Mesendoderm (in vitro differentiated cells): ENCODE results near the gene STARD3.

Experiments
- DNase-seq: peaks from one replicate; pipeline ENCODE4 v3.0.0; 2013
- H2AK5ac ChIP-seq: 2 replicates; pipeline ENCODE4 v1.6.1; 2013; ENCODE audit warnings: low read length, inconsistent platforms
- H2BK120ac ChIP-seq: 2 replicates; pipeline ENCODE4 v1.6.1; 2013; ENCODE audit warnings: low read depth, mild to moderate bottlenecking, low read length, moderate library complexity, mixed read lengths
- H2BK15ac ChIP-seq: replicated peaks from 2 replicates; pipeline ENCODE4 v1.6.1; 2013; ENCODE audit warnings: low read depth, mild to moderate bottlenecking, moderate library complexity
- H2BK5ac ChIP-seq: 2 replicates; pipeline ENCODE4 v1.6.1; 2013; ENCODE audit warnings: low read length, inconsistent platforms
- H3K18ac ChIP-seq: 2 replicates; pipeline ENCODE4 v1.6.1; 2013; ENCODE audit warnings: mild to moderate bottlenecking, low read length, mixed read lengths
- H3K23ac ChIP-seq: one replicate; pipeline ENCODE4 v1.6.1; 2013; ENCODE audit warnings: low read length
- H3K27ac ChIP-seq: 2 replicates; pipeline ENCODE4 v1.5.1; 2013; ENCODE audit warnings: low read depth, mild to moderate bottlenecking, inconsistent platforms, low read length, moderate library complexity
- H3K27me3 ChIP-seq: 2 replicates; pipeline ENCODE4 v1.6.1; 2013; ENCODE audit warnings: low read length, control low read depth, mild to moderate bottlenecking, inconsistent platforms; ENCODE audit not compliant: insufficient read depth, poor library complexity
- H3K36me3 ChIP-seq: 2 replicates; pipeline ENCODE4 v1.6.1; 2013; ENCODE audit warnings: low read length, inconsistent platforms; ENCODE audit not compliant: control insufficient read depth, insufficient read depth
- H3K4ac ChIP-seq: one replicate; pipeline ENCODE4 v1.6.1; 2013; ENCODE audit warnings: low read depth, mild to moderate bottlenecking, low read length, moderate library complexity
- H3K4me1 ChIP-seq: 2 replicates; pipeline ENCODE4 v1.6.1; 2013; ENCODE audit warnings: low read depth, low read length, inconsistent platforms; ENCODE audit not compliant: control insufficient read depth
- H3K4me2 ChIP-seq: 2 replicates; pipeline ENCODE4 v1.6.1; 2013; ENCODE audit warnings: low read length
- H3K4me3 ChIP-seq: 2 replicates; pipeline ENCODE4 v1.5.1; 2013; ENCODE audit warnings: mild to moderate bottlenecking, low read length
- H3K56ac ChIP-seq: one replicate; pipeline ENCODE4 v1.6.1; 2013; ENCODE audit warnings: low read length
- H3K79me1 ChIP-seq: 2 replicates; pipeline ENCODE4 v1.6.1; 2013; ENCODE audit warnings: low read length, inconsistent platforms
- H3K79me2 ChIP-seq: 2 replicates; pipeline ENCODE4 v1.6.1; 2013; ENCODE audit warnings: mild to moderate bottlenecking, low read length; ENCODE audit not compliant: control insufficient read depth, insufficient read depth
- H3K9ac ChIP-seq: 2 replicates; pipeline ENCODE4 v1.6.1; 2013; ENCODE audit warnings: low read length, inconsistent platforms
- H4K5ac ChIP-seq: one replicate; pipeline ENCODE4 v1.6.1; 2013; ENCODE audit warnings: low read length
- H4K8ac ChIP-seq: one replicate; pipeline ENCODE4 v1.6.1; 2013; ENCODE audit warnings: low read depth, mild to moderate bottlenecking, control low read depth, low read length, moderate library complexity
- WGBS: extraction: QIAGEN DNeasy Blood & Tissue Kit; methylation state at CpG from one replicate; pipeline ENCODE4 v1.1.7; 2013; ENCODE audit warnings: low lambda C conversion rate, missing lambda C conversion rate; ENCODE audit not compliant: insufficient coverage; ENCODE audit errors: extremely low coverage; 5-methylcytosine and 5-hydroxymethylcytosine counted together

The STARD3 gene

DNA sequence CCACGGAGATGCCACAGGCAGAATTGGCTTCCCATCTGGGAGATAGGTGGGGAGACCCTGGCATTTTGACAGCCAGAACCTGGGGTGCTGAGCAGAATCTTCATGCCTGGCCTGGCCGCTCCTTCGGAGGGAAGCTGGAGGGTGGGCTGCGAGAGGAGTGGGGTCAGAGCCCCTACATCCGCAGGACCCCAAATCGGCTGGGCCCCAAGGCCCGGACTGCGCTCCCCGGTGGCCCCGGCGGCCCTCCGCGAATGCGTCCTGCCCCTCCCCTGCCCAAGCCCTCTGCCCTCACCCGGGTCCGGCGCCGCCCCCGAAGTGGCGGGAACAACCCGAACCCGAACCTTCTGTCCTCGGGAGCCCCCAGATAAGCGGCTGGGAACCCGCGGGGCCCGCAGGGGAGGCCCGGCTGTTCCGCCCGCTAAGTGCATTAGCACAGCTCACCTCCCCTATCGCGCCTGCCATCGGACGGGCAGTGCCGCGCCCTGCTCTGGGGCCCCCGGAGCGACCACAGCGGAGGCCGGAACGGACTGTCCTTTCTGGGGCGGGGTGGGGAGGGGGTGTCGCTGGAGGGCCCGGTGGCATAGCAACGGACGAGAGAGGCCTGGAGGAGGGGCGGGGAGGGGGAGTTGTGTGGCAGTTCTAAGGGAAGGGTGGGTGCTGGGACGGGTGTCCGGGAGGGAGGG lies 30.5 kb downstream of the STARD3 start:
- Histone ChIP-seq H3K4me3 (no peak overlapping the region), H4K5ac (no peak overlapping the region), H2BK5ac (no peak overlapping the region), H2BK120ac (no peak overlapping the region), H4K8ac (no peak overlapping the region), H2AK5ac (no peak overlapping the region), H3K27ac (no peak overlapping the region), H3K18ac (no peak overlapping the region), H2BK15ac (no peak overlapping the region), H3K56ac (peak overlapping the region; percentile 64), H3K23ac (no peak overlapping the region), H3K9ac (peak overlapping the region; percentile 40), H3K79me2 (no peaks in the 10 kb centered on the region), H3K4me2 (peak overlapping the region; percentile 42), H3K4ac (no peak overlapping the region), H3K4me1 (peaks cover 2% of the 10 kb centered on the region), H3K79me1 (no peaks in the 10 kb centered on the region), H3K27me3 (peaks cover 2% of the 10 kb centered on the region), H3K36me3 (no peaks in the 10 kb centered on the region)
- WGBS = no CpG with 5 or more reads among the region's 49 CpGs
- no peak for DNase-seq

DNA sequence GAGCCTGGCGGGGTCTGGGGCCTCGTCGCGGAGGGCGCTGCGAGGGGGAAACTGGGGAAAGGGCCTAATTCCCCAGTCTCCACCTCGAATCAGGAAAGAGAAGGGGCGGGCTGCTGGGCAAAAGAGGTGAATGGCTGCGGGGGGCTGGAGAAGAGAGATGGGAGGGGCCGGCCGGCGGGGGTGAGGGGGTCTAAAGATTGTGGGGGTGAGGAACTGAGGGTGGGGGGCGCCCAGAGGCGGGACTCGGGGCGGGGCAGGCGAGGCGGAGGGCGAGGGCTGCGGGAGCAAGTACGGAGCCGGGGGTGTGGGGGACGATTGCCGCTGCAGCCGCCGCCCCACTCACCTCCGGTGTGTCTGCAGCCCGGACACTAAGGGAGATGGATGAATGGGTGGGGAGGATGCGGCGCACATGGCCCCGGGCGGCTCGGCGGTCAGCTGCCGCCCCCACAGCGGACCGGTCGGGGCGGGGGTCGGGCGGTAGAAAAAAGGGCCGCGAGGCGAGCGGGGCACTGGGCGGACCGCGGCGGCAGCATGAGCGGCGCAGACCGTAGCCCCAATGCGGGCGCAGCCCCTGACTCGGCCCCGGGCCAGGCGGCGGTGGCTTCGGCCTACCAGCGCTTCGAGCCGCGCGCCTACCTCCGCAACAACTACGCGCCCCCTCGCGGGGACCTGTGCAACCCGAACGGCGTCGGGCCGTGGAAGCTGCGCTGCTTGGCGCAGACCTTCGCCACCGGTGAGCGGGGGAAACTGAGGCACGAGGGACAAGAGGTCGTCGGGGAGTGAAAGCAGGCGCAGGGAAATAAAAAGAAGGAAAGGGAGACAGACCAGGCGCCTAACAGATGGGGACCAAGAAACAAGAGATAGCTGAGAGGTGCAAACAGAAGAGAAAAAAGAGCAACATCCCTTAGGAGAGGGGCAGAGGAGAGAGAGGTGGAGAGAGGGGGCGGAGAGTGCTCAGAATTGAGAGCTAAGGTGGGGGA lies 31.3 kb downstream of the STARD3 start, which contains the start of gene PNMT:
Gene PNMT (plus strand): TSS at position 509 of the 980 bp plus-strand sequence. CDS start 23 bp downstream, at position 532.
- no CpG with 5 or more reads among the region's 85 CpGs for WGBS

DNA sequence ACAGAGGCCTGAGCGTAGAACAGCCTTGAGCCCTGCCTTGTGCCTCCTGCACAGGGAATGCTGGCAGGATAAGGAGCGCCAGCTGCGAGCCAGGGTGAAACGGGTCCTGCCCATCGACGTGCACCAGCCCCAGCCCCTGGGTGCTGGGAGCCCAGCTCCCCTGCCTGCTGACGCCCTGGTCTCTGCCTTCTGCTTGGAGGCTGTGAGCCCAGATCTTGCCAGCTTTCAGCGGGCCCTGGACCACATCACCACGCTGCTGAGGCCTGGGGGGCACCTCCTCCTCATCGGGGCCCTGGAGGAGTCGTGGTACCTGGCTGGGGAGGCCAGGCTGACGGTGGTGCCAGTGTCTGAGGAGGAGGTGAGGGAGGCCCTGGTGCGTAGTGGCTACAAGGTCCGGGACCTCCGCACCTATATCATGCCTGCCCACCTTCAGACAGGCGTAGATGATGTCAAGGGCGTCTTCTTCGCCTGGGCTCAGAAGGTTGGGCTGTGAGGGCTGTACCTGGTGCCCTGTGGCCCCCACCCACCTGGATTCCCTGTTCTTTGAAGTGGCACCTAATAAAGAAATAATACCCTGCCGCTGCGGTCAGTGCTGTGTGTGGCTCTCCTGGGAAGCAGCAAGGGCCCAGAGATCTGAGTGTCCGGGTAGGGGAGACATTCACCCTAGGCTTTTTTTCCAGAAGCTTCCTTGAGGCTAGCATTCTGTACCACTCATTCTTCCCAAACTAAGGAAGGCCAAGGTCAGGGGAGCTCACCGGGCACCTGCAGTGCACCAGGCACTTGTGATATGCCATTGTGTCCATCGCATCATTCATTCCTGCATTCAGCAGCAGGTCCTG lies 33.2 kb downstream of the STARD3 start:
- no CpG with 5 or more reads among the region's 23 CpGs for WGBS
- no peak overlapping the region for H2BK15ac ChIP-seq
- H3K79me1 ChIP-seq = no peaks in the 10 kb centered on the region
- no peak overlapping the region for H3K56ac ChIP-seq
- no peak overlapping the region for H2BK120ac ChIP-seq
- H3K18ac ChIP-seq = no peak overlapping the region
- no peak overlapping the region for H3K4me2 ChIP-seq
- H3K27me3 ChIP-seq = peaks cover 2% of the 10 kb centered on the region
- no peak overlapping the region for H3K23ac ChIP-seq
- H3K79me2 ChIP-seq = no peaks in the 10 kb centered on the region
- H3K4ac ChIP-seq = no peak overlapping the region
- no peak overlapping the region for H3K27ac ChIP-seq
- no peak for DNase-seq
- no peak overlapping the region for H3K4me3 ChIP-seq
- no peak overlapping the region for H2BK5ac ChIP-seq
- H3K9ac ChIP-seq = no peak overlapping the region
- no peak overlapping the region for H2AK5ac ChIP-seq
- H4K5ac ChIP-seq = no peak overlapping the region
- no peaks in the 10 kb centered on the region for H3K4me1 ChIP-seq
- no peaks in the 10 kb centered on the region for H3K36me3 ChIP-seq
- no peak overlapping the region for H4K8ac ChIP-seq

More for the DNA sequence above, 31.3 kb downstream of the STARD3 start, which contains the start of gene PNMT:
- H2BK120ac ChIP-seq = no peak within 1 kb of the TSS
- H3K4ac ChIP-seq = no peak within 1 kb of the TSS
- H3K23ac ChIP-seq = no peak within 1 kb of the TSS
- no peak within 1 kb of the TSS for H4K8ac ChIP-seq
- peaks cover 2% of the 10 kb centered on the region for H3K27me3 ChIP-seq
- H2BK5ac ChIP-seq = no peak within 1 kb of the TSS
- no peaks in the 10 kb centered on the region for H3K79me2 ChIP-seq
- peaks cover 2% of the 10 kb centered on the region for H3K4me1 ChIP-seq
- H3K9ac ChIP-seq = peak within 1 kb of the TSS; percentile 50
- no peak within 1 kb of the TSS for H3K27ac ChIP-seq
- peak; percentile 80 for DNase-seq
- no peak within 1 kb of the TSS for H4K5ac ChIP-seq
- H3K79me1 ChIP-seq = no peaks in the 10 kb centered on the region
- peak within 1 kb of the TSS; percentile 76 for H3K56ac ChIP-seq
- H2BK15ac ChIP-seq = no peak within 1 kb of the TSS
- peak within 1 kb of the TSS; percentile 53 for H3K4me2 ChIP-seq
- no peak within 1 kb of the TSS for H3K4me3 ChIP-seq
- H3K18ac ChIP-seq = no peak within 1 kb of the TSS
- H2AK5ac ChIP-seq = no peak within 1 kb of the TSS
- no peaks in the 10 kb centered on the region for H3K36me3 ChIP-seq

DNA sequence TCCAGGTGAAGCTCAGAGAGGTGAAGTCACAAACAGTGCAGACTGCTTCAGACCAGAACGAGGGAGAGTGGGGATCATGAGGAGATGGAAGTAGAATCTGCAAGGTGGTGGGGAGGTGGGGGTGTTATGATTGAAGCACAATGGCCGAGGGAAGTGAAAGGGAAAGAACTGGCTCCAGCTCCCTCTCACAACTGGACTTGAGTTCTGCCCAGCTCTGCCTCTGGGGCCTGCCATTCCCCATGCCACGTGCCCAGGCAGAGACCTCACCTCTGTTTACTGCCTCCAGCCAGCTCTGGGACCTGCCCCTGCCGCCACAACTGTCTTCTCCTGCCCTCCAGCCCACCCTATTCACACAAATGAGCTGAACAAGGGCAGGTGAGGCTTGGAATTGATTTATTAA lies 33.8 kb downstream of the STARD3 start:
- no peak overlapping the region for H3K4me3 ChIP-seq
- DNase-seq = no peak
- no peak overlapping the region for H4K8ac ChIP-seq
- H3K27ac ChIP-seq = no peak overlapping the region
- no peak overlapping the region for H2AK5ac ChIP-seq
- H2BK5ac ChIP-seq = no peak overlapping the region
- H3K23ac ChIP-seq = no peak overlapping the region
- no peak overlapping the region for H2BK15ac ChIP-seq
- H3K56ac ChIP-seq = no peak overlapping the region
- no CpG with 5 or more reads among the region's 4 CpGs for WGBS
- H3K36me3 ChIP-seq = no peaks in the 10 kb centered on the region
- no peak overlapping the region for H3K18ac ChIP-seq
- no peak overlapping the region for H2BK120ac ChIP-seq
- peaks cover 2% of the 10 kb centered on the region for H3K27me3 ChIP-seq
- no peaks in the 10 kb centered on the region for H3K79me2 ChIP-seq
- H3K9ac ChIP-seq = no peak overlapping the region
- H3K4me2 ChIP-seq = no peak overlapping the region
- no peak overlapping the region for H4K5ac ChIP-seq
- no peaks in the 10 kb centered on the region for H3K79me1 ChIP-seq
- no peak overlapping the region for H3K4ac ChIP-seq
- H3K4me1 ChIP-seq = no peaks in the 10 kb centered on the region

DNA sequence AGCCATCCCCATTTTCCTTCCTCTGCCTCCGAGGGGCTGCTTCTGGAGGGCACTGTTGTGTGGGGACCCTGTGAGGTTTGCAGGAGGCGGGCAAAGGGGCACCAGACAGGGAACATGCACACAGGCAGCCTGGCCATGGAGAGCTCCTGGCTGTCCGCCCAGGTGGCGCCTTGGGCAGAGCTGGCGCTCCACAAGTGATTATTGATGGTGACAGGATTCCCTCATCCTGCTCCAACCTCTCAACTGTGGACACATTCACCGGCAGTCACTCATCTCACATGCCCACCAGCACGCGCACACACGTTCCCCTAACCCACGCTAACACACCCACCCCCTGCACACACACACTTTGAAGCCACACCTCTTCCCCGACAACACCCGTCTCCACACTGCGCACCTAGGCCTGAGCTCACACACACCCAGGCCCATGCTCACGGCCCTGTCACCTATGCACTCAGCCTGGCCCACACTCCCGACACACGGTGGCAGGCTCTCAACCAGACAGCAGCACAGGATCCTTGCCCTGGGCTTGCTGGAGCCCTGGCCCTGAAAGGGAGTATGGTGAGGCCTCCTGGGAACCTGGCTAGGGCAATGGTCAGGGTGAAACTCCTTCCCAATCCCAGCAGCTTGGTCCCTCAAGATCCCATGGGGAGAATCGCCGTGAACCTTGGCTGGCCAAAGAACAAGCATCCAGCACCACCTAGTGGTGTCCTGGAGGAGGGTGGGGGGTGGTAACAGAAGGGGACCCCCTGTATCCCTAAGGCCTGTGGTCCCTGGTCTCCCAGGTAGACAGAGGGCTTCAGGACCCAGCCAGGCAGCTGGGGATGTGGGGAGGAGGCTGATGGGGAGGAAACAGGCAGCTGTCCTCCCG lies 34.9 kb downstream of the STARD3 start:
- Histone ChIP-seq H3K4me1 (no peaks in the 10 kb centered on the region), H3K27ac (no peak overlapping the region), H3K27me3 (peaks cover 2% of the 10 kb centered on the region), H2AK5ac (no peak overlapping the region), H3K56ac (peak overlapping the region; percentile 57), H3K79me2 (no peaks in the 10 kb centered on the region), H3K18ac (no peak overlapping the region), H3K4ac (no peak overlapping the region), H3K23ac (no peak overlapping the region), H3K36me3 (no peaks in the 10 kb centered on the region), H3K4me3 (no peak overlapping the region), H3K9ac (no peak overlapping the region), H2BK120ac (no peak overlapping the region), H2BK5ac (no peak overlapping the region), H4K8ac (no peak overlapping the region), H2BK15ac (no peak overlapping the region), H3K79me1 (no peaks in the 10 kb centered on the region), H3K4me2 (no peak overlapping the region), H4K5ac (no peak overlapping the region)
- 100% methylated on average over 5 of the region's 19 CpGs for WGBS
- DNase-seq = peak; percentile 70
